Measurements from ENCODE around the gene LCN12.

LCN12 gene

GRCh38 chr9:136951541-136952320, at the start of gene LCN12:
LCN12 (plus strand) TSS chr9:136952273; CDS start chr9:136952328, 55 bp downstream.
- DNase-seq (ENCODE audit: low read depth, low spot score): no peak

- no peak for DNase-seq (ENCODE audit: low read depth, low spot score)
Measured at GRCh38 chr9:136903041-136903554, 49.0 kb upstream of the LCN12 start.

- no peak for DNase-seq (ENCODE audit: low read depth, low spot score)
Measured at GRCh38 chr9:136906266-136906665, 45.8 kb upstream of the LCN12 start.

GRCh38 chr9:136907011-136907914, 44.8 kb upstream of the LCN12 start:
- DNase-seq (ENCODE audit: low read depth, low spot score): no peak

- DNase-seq (ENCODE audit: low read depth, low spot score): no peak
Measured at GRCh38 chr9:136910197-136910900, 41.7 kb upstream of the LCN12 start.

GRCh38 chr9:136910901-136911245, 41.2 kb upstream of the LCN12 start:
- DNase-seq (ENCODE audit: low read depth, low spot score): no peak

GRCh38 chr9:136913701-136914438, 38.2 kb upstream of the LCN12 start:
- DNase-seq (ENCODE audit: low read depth, low spot score): no peak

GRCh38 chr9:136915632-136916329, 36.3 kb upstream of the LCN12 start:
- no peak for DNase-seq (ENCODE audit: low read depth, low spot score)

GRCh38 chr9:136916330-136917184, 35.5 kb upstream of the LCN12 start:
- DNase-seq (ENCODE audit: low read depth, low spot score): no peak

- DNase-seq (ENCODE audit: low read depth, low spot score): no peak
Measured at GRCh38 chr9:136917902-136918301, 34.2 kb upstream of the LCN12 start.

GRCh38 chr9:136920069-136920468, 32.0 kb upstream of the LCN12 start:
- DNase-seq (ENCODE audit: low read depth, low spot score): no peak

- no peak for DNase-seq (ENCODE audit: low read depth, low spot score)
Measured at GRCh38 chr9:136920734-136921231, 31.3 kb upstream of the LCN12 start.

GRCh38 chr9:136921307-136921706, 30.8 kb upstream of the LCN12 start:
- no peak for DNase-seq (ENCODE audit: low read depth, low spot score)

GRCh38 chr9:136921718-136922117, 30.4 kb upstream of the LCN12 start:
- no peak for DNase-seq (ENCODE audit: low read depth, low spot score)

GRCh38 chr9:136922540-136922939, 29.5 kb upstream of the LCN12 start:
- no peak for DNase-seq (ENCODE audit: low read depth, low spot score)

GRCh38 chr9:136923881-136924280, 28.2 kb upstream of the LCN12 start:
- DNase-seq (ENCODE audit: low read depth, low spot score): no peak

- DNase-seq (ENCODE audit: low read depth, low spot score): no peak
Measured at GRCh38 chr9:136925414-136926153, 26.5 kb upstream of the LCN12 start.

- no peak for DNase-seq (ENCODE audit: low read depth, low spot score)
Measured at GRCh38 chr9:136926154-136926704, 25.8 kb upstream of the LCN12 start.

Data from activated CD4-positive, CD25-positive, alpha-beta regulatory T cell treated with anti-CD3 and anti-CD28 coated beads, Interleukin-2, amount 50 U/mL, for 16 hours (primary cell).